GM19324 (cell line): ENCODE data around the gene STK38L.

ENCODE experiments used
- ATAC-seq: cut with Tn5 transposase; IDR thresholded peaks from one replicate; pipeline ENCODE4 v1.9.1; 2021; ENCODE audit warnings: mild to moderate bottlenecking, moderate library complexity; ENCODE audit not compliant: unreplicated experiment, low FRiP score

The STK38L gene

GRCh38 chr12:27338473-27338872 lies 94.4 kb downstream of the STK38L start:
- ATAC-seq, result no peak

- ATAC-seq, result no peak
Observed at GRCh38 chr12:27340971-27341370, 96.9 kb downstream of the STK38L start.

GRCh38 chr12:27342536-27342935 lies 98.5 kb downstream of the STK38L start:
- no peak for ATAC-seq

- no peak for ATAC-seq
Observed at GRCh38 chr12:27343255-27344000, 99.3 kb downstream of the STK38L start.

GRCh38 chr12:27344246-27344645 lies 100.2 kb downstream of the STK38L start:
- ATAC-seq, result no peak

- no peak for ATAC-seq
Observed at GRCh38 chr12:27344760-27345159, 100.7 kb downstream of the STK38L start.

- no peak for ATAC-seq
Observed at GRCh38 chr12:27345376-27345775, 101.3 kb downstream of the STK38L start.

- no peak for ATAC-seq
Observed at GRCh38 chr12:27347779-27348178, 103.7 kb downstream of the STK38L start.

- no peak for ATAC-seq
Observed at GRCh38 chr12:27351476-27351875, 107.4 kb downstream of the STK38L start.

GRCh38 chr12:27355486-27355885 lies 111.4 kb downstream of the STK38L start:
- ATAC-seq, result no peak

GRCh38 chr12:27355979-27356378 lies 111.9 kb downstream of the STK38L start:
- no peak for ATAC-seq

GRCh38 chr12:27359578-27360340 lies 115.7 kb downstream of the STK38L start:
- no peak for ATAC-seq

GRCh38 chr12:27361372-27361771 lies 117.3 kb downstream of the STK38L start:
- no peak for ATAC-seq

GRCh38 chr12:27366621-27367020 lies 122.5 kb downstream of the STK38L start:
- no peak for ATAC-seq

GRCh38 chr12:27367078-27367477 lies 123.0 kb downstream of the STK38L start:
- no peak for ATAC-seq
